ENCODE measurements around the gene FHOD3.

FHOD3 gene

GRCh38 chr18:36561046-36561445, 263.5 kb downstream of the FHOD3 start:
- DNase-seq, result no peak

GRCh38 chr18:36564841-36565240, 267.3 kb downstream of the FHOD3 start:
- no peak for DNase-seq

GRCh38 chr18:36567800-36568199, 270.3 kb downstream of the FHOD3 start:
- no peak for DNase-seq

- no peak for DNase-seq
Measured at GRCh38 chr18:36568487-36568886, 271.0 kb downstream of the FHOD3 start.

GRCh38 chr18:36572135-36572856, 274.8 kb downstream of the FHOD3 start:
- DNase-seq, result no peak

- no peak for DNase-seq
Measured at GRCh38 chr18:36576339-36576738, 278.8 kb downstream of the FHOD3 start.

- no peak for DNase-seq
Measured at GRCh38 chr18:36578871-36579710, 281.6 kb downstream of the FHOD3 start.

- no peak for DNase-seq
Measured at GRCh38 chr18:36580266-36580665, 282.8 kb downstream of the FHOD3 start.

- no peak for DNase-seq
Measured at GRCh38 chr18:36580874-36581750, 283.6 kb downstream of the FHOD3 start.

- DNase-seq, result no peak
Measured at GRCh38 chr18:36582988-36583745, 285.7 kb downstream of the FHOD3 start.

- no peak for DNase-seq
Measured at GRCh38 chr18:36589857-36590543, 292.5 kb downstream of the FHOD3 start.

GRCh38 chr18:36590621-36591580, 293.4 kb downstream of the FHOD3 start:
- DNase-seq, result no peak

GRCh38 chr18:36592282-36592681, 294.8 kb downstream of the FHOD3 start:
- no peak for DNase-seq

GRCh38 chr18:36593001-36593400, 295.5 kb downstream of the FHOD3 start:
- no peak for DNase-seq

- DNase-seq, result no peak
Measured at GRCh38 chr18:36593641-36594040, 296.1 kb downstream of the FHOD3 start.

GRCh38 chr18:36594621-36595020, 297.1 kb downstream of the FHOD3 start:
- DNase-seq, result no peak

- DNase-seq, result no peak
Measured at GRCh38 chr18:36595046-36595817, 297.7 kb downstream of the FHOD3 start.

GRCh38 chr18:36595818-36596215, 298.3 kb downstream of the FHOD3 start:
- DNase-seq, result no peak

- no peak for DNase-seq
Measured at GRCh38 chr18:36597636-36598035, 300.1 kb downstream of the FHOD3 start.

GRCh38 chr18:36600548-36600947, 303.0 kb downstream of the FHOD3 start:
- no peak for DNase-seq

Data from DMS153 (cell line).